Stimulated activated CD8-positive, alpha-beta memory T cell treated with anti-CD3 and anti-CD28 coated beads, Interleukin-7, amount 100 ng/mL, for 4 hours (primary cell): ENCODE measurements around the gene PON2.
"Not testable (repeated sequence)": the region's sequence is repeated elsewhere in the genome, so short reads cannot be mapped to it uniquely, and the experiment has no call there.

Experiments used
- DNase-seq, 2 donors: peaks; one replicate each; pipeline ENCODE4 v3.0.0-alpha.2; 2020; ENCODE audit warnings: low read depth in 2 of 2

PON2 gene

GRCh38 chr7:95434557-95435421, at the start of gene PON2:
PON2 (minus strand) TSS chr7:95435028; CDS start chr7:95434951, 77 bp downstream.
- peak in 1 of 2 donors; percentile 43 for DNase-seq

- DNase-seq, result no peak
Measured at GRCh38 chr7:95482424-95482823, 47.6 kb upstream of the PON2 start.

- DNase-seq, result no peak
Measured at GRCh38 chr7:95481271-95482165, 46.7 kb upstream of the PON2 start.

- no peak for DNase-seq
Measured at GRCh38 chr7:95479992-95480624, 45.3 kb upstream of the PON2 start.

GRCh38 chr7:95478272-95479037, 43.6 kb upstream of the PON2 start:
- no peak for DNase-seq

- DNase-seq, result peak; percentile 7 to 17
Measured at GRCh38 chr7:95476904-95477594, 42.2 kb upstream of the PON2 start.

GRCh38 chr7:95476072-95476847, 41.4 kb upstream of the PON2 start:
- DNase-seq, result no peak

- DNase-seq, result no peak
Measured at GRCh38 chr7:95473276-95473985, 38.6 kb upstream of the PON2 start.

- no peak for DNase-seq
Measured at GRCh38 chr7:95472581-95473161, 37.8 kb upstream of the PON2 start.

- DNase-seq, result no peak
Measured at GRCh38 chr7:95471071-95471470, 36.2 kb upstream of the PON2 start.

GRCh38 chr7:95470452-95470851, 35.6 kb upstream of the PON2 start:
- DNase-seq, result no peak

GRCh38 chr7:95469848-95470247, 35.0 kb upstream of the PON2 start:
- no peak for DNase-seq

GRCh38 chr7:95469187-95469586, 34.4 kb upstream of the PON2 start:
- no peak for DNase-seq

GRCh38 chr7:95467912-95468607, 33.2 kb upstream of the PON2 start:
- no peak for DNase-seq

GRCh38 chr7:95460653-95461052, 25.8 kb upstream of the PON2 start:
- DNase-seq, result not testable (repeated sequence)

- DNase-seq, result no peak
Measured at GRCh38 chr7:95457947-95458346, 23.1 kb upstream of the PON2 start.

GRCh38 chr7:95454438-95455045, 19.7 kb upstream of the PON2 start:
- no peak for DNase-seq

- no peak for DNase-seq
Measured at GRCh38 chr7:95446618-95447017, 11.8 kb upstream of the PON2 start.
